ENCODE results near the gene WDR27.
A peak's percentile ranks its signal among the peaks of the same experiment; 100 is the strongest.

The WDR27 gene

GRCh38 chr6:169591616-169592015 is 110.2 kb downstream of the WDR27 start:
- DNase-seq = no peak

GRCh38 chr6:169590376-169590939 is 111.4 kb downstream of the WDR27 start:
- no peak for DNase-seq

GRCh38 chr6:169589699-169590257 is 112.1 kb downstream of the WDR27 start:
- DNase-seq = peak; percentile 15

DNA sequence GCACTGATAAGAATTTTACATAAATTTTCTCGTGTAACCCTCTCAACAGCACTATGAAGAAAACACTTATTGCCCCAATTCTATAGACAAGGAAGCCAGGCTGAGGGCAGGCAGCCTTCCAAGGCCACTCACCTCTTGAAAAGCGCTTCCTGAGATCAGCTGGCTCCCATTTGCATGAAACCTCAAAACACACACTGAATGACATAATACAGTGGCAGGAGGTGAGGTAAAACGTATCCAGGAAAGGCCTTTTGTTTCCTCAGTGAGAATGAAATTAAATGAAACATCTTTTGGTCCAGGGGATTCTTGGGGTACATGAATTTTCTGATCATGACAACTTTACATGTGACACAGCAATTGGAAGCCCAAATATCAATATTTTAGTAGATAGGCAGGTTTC is 112.5 kb downstream of the WDR27 start:
- DNase-seq = peak; percentile 36

GRCh38 chr6:169587975-169588374 is 113.9 kb downstream of the WDR27 start:
- DNase-seq = no peak

- DNase-seq = peak; percentile 22
Observed at GRCh38 chr6:169583886-169584541, 117.8 kb downstream of the WDR27 start.

- DNase-seq = no peak
Observed at GRCh38 chr6:169579407-169580111, 122.3 kb downstream of the WDR27 start.

- no peak for DNase-seq
Observed at GRCh38 chr6:169577974-169578373, 123.9 kb downstream of the WDR27 start.

DNA sequence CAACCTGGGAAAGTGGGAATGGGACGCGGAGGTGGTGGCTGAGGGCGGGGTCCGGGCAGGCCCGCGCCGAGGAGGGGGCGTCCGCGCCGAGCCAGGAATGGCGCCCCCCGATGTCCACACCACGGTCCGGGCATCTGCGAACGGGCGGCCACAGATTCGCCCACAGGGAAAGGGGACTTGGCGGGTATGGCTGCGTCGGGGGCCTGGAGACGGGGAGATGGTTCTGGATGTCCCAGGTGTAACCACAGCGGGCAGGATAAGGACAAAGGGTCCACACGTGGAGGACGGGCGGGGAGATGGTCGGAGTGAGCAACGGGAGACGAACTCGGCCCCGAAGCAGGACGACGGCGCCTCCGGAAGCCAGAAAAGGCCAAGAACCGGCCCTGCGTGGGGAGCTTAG is 124.6 kb downstream of the WDR27 start:
- no peak for DNase-seq

DNA sequence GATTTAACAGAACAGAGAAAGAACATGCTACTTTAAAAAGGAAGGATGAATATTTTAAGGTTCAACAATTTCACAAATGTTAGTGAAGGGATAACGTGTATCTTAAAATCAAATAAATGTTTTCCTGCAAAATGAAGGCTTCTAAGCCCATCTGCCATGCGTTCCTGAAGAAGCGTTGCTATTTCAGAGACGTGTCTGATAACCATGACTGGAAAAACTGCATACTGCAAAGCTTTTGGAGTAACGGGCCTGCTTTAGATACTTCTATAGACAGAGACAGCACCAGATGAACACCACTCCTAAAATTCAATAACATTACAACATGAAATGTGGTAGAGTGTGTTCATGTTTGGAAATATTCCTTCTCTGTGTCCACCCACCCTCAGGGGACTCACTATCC is 126.0 kb downstream of the WDR27 start:
- DNase-seq = no peak

DNA sequence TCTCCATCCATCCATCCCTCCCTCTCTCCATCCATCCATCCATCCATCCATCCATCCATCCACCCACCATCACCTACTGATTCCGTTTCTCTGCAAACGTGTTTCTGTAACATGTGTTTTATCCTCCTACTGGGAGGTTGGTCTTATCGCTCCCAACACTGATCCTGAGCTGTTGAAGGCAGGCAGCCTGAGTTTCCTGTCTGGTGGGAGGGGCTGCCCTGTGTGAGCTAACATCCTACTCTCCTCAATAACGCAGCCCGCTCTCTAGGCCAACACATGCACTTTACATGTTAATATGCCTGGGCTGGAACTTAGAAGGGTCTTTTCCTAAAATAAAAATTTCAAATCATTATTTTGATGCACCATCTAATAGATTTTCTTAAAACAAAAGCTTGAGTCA is 126.5 kb downstream of the WDR27 start:
- DNase-seq = no peak

- no peak for DNase-seq
Observed at GRCh38 chr6:169574420-169574819, 127.4 kb downstream of the WDR27 start.

- no peak for DNase-seq
Observed at GRCh38 chr6:169573883-169574282, 127.9 kb downstream of the WDR27 start.

DNA sequence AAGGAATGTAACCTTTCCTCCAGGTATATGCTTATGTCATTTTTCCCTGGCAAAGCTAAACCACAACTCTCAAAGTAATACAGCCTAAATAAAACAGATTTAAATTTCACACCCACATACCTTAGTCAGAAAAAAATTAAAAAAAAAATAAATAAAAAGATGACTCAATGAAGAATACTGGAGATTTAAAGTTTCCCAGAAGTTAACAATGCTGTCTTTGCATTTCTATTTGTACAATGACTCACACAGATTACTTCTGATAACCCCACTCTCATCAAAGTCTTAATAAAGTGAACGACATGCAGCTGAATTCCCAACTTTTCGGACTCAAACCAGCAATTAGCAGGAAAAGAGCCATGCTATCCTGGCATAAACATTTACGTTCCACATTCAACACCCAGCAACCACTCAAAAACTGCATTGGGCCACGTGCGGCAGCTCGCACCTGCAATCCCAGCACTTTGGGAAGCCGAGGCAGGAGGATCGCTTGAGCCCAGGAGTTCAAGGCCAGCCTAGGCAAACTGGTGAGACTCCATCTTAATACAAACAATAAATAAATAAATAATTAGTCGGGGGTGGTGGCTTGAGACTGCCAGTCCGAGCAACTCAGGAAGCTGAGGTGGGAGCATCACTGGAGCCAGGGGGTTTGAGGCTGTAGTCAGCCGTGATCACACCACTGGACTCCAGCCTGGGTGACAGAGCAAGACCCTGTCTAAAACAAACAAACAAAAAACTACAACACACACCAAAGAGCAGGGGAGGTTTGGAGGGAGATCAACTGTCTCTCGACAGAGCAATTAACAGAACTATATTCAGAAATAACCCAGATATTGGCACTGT is 130.5 kb downstream of the WDR27 start:
- DNase-seq = no peak

DNA sequence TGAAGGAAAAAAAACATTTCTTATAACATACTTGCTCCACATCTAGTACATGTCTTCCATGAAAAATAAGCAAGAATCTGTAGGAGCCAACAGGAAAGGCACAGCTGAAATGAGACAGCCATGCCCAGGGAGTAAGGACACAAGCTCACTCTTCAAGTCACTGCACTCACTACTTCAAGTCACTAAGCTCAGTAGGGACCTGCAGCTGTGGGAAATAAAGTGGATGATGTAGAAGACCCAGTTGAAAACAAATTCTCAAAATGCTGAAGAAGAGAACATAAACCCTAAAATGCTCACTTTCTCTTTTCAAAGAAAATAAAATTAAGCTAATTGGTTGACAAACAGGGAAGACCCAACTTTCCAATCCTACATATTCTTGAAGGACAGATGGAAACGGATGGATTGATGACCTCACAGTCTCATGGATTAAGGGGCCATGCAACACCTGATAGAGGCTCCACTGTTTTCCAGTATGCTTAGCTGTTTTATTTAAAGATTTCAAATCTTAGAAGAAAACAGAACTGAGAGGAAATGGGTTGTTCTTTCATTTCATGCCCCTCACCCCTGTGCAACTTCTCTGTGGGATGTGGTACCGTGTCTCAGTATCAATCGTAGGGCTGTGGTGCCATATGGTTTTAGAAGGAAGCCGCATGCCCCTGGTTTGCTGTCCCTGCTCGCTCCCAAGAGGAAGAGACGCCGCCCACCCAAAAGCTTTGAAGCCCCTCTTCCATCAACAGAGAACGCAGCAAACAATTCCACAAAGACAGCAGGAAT is 133.3 kb downstream of the WDR27 start:
- no peak for DNase-seq

GRCh38 chr6:169567819-169568218 is 134.0 kb downstream of the WDR27 start:
- DNase-seq = no peak

- no peak for DNase-seq
Observed at GRCh38 chr6:169566961-169567750, 134.7 kb downstream of the WDR27 start.

- no peak for DNase-seq
Observed at GRCh38 chr6:169566319-169566718, 135.5 kb downstream of the WDR27 start.

- no peak for DNase-seq
Observed at GRCh38 chr6:169564453-169565240, 137.2 kb downstream of the WDR27 start.

GRCh38 chr6:169561665-169562064 is 140.2 kb downstream of the WDR27 start:
- no peak for DNase-seq

DNA sequence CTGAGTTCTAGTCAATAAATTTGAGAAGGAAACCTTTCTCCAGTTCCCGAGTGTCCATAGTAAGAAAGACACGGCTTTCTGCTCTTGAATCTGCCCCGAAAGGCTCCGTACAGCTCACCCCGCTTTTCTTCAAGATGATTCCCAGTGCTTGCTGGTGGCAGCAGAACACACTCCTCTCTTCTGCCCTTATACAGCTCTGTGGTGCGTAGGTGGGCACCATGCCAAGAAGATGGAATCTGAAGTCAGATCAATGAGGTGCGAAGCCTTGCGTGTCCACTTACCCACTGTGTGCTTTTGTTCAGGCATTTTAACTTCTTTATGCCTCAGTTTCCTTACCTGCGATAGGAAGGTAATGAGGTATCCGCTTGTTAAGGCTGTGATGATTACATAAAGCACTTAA is 142.2 kb downstream of the WDR27 start:
- DNase-seq = no peak

All from CD4-positive, alpha-beta T cell treated with Interleukin-10 for 1 hour (primary cell).